HCT116 (cell line): ENCODE data around the gene GMDS. TPM values are rescaled to one million over a fixed set of nuclear protein-coding genes. Genes with fewer than 3 reads are reported as not detected.

Source experiments
- ATAC-seq: fragments of 200-7000 bp; cut with Tn5 transposase; 2 replicates; pipeline ENCODE4 v1.9.1; 2020; ENCODE audit warnings: mild to moderate bottlenecking, moderate library complexity
- BruUV-seq: library from RNA; stranded (reverse); fragments of 400-500 nt; replicated peaks from 2 replicates; lab custom pipeline; 2021; lab: Mats Ljungman, UMichigan
- CTCF ChIA-PET: fragments of 300-600 bp; sonication (Branson Sonifier 250); formaldehyde crosslinking; loops from one replicate; lab custom pipeline; 2021; ENCODE audit warnings: antibody characterized with exemption; lab: Charles Lee
- POLR2A ChIA-PET: fragments of 300-600, 350-600 bp; sonication (Branson Sonifier 250); formaldehyde crosslinking; loops from one replicate; lab custom pipeline; 2021; ENCODE audit warnings: antibody characterized with exemption; lab: Charles Lee
- RAD21 ChIA-PET, 2 experiments: fragments of 300-600 bp; sonication (Branson Sonifier 250); formaldehyde crosslinking; loops; one replicate each; lab custom pipeline; 2023; ENCODE audit warnings: low total read pairs in 2 of 2; ENCODE audit not compliant: uncharacterized antibody in 2 of 2, unreplicated experiment in 2 of 2, low non-redundant PET in 1 of 2; lab: Charles Lee
- DNase-seq: peaks from one replicate; pipeline ENCODE4 v3.0.0-alpha.2; 2010; ENCODE audit warnings: low read depth, low spot score
- H2AFZ ChIP-seq: fragments of 200-600 bp; shearing (Covaris generic), sonication (generic); 2 replicates; pipeline ENCODE4 v1.6.1; 2017; ENCODE audit warnings: low read depth, mixed run types, mixed read lengths, antibody characterized with exemption, low read length; ENCODE audit not compliant: poor library complexity, severe bottlenecking
- H3K27ac ChIP-seq: 2 replicates; pipeline ENCODE4 v1.5.1; 2012; ENCODE audit warnings: low read depth, low read length
- H3K27me3 ChIP-seq: fragments of 200-600 bp; sonication (generic); 2 replicates; pipeline ENCODE4 v1.6.1; 2016; ENCODE audit warnings: mixed run types, low read length, mixed read lengths; ENCODE audit not compliant: insufficient read depth
- H3K36me3 ChIP-seq, 2 experiments: fragments of 200-500 bp in 1 of 2; fragments of 200-600 bp in 1 of 2; sonication (Bioruptor generic) in 1 of 2; sonication (generic) in 1 of 2; 2 replicates each; pipeline versions ENCODE4 v1.5.1 to v1.6.1; 2014 to 2016; ENCODE audit warnings: low read length in 2 of 2, inconsistent platforms in 1 of 2, mixed read lengths in 1 of 2, mixed run types in 1 of 2; ENCODE audit not compliant: insufficient read depth in 2 of 2, control insufficient read depth in 1 of 2
- H3K4me1 ChIP-seq, 2 experiments: fragments of 200-600 bp in 1 of 2; sonication (generic) in 1 of 2; 2 replicates each; pipeline versions ENCODE4 v1.5.1 to v1.6.1; 2012 to 2017; ENCODE audit warnings: low read length in 2 of 2, inconsistent platforms in 1 of 2, mild to moderate bottlenecking in 1 of 2, mixed read lengths in 1 of 2, mixed run types in 1 of 2, moderate library complexity in 1 of 2; ENCODE audit not compliant: insufficient read depth in 2 of 2, control insufficient read depth in 1 of 2
- H3K4me2 ChIP-seq: fragments of 200-600 bp; sonication (generic); 2 replicates; pipeline ENCODE4 v1.6.1; 2017; ENCODE audit warnings: mixed run types, low read length, mixed read lengths
- H3K4me3 ChIP-seq, 2 experiments: fragments of 200-600 bp in 1 of 2; sonication (generic) in 1 of 2; replicated peaks in 1 of 2; 2 replicates each; pipeline ENCODE4 v1.5.1; 2011 to 2016; ENCODE audit warnings: low read length in 2 of 2, control low read depth in 1 of 2, low read depth in 1 of 2, mild to moderate bottlenecking in 1 of 2, mixed read lengths in 1 of 2, mixed run types in 1 of 2
- H3K79me2 ChIP-seq: fragments of 200-600 bp; sonication (generic); 2 replicates; pipeline ENCODE4 v1.6.1; 2017; ENCODE audit warnings: mild to moderate bottlenecking, mixed run types, low read length, moderate library complexity, mixed read lengths; ENCODE audit not compliant: insufficient read depth
- H3K9ac ChIP-seq: fragments of 200-600 bp; sonication (generic); 2 replicates; pipeline ENCODE4 v1.6.1; 2016; ENCODE audit warnings: low read length, mixed read lengths
- H3K9me2 ChIP-seq: fragments of 200-600 bp; sonication (generic), shearing (Covaris generic); 2 replicates; pipeline ENCODE4 v1.6.1; 2017; ENCODE audit warnings: mixed run types, mild to moderate bottlenecking, moderate library complexity; ENCODE audit not compliant: insufficient read depth
- H3K9me3 ChIP-seq, 2 experiments: fragments of 200-500 bp in 1 of 2; fragments of 200-600 bp in 1 of 2; sonication (Bioruptor generic) in 1 of 2; sonication (generic) in 1 of 2; 2 replicates each; pipeline ENCODE4 v1.6.1; 2014 to 2017; ENCODE audit warnings: low read length in 2 of 2, mixed read lengths in 2 of 2, inconsistent platforms in 1 of 2, low read depth in 1 of 2, mild to moderate bottlenecking in 1 of 2, mixed run types in 1 of 2, moderate library complexity in 1 of 2; ENCODE audit not compliant: control insufficient read depth in 1 of 2, insufficient read depth in 1 of 2
- H4K20me1 ChIP-seq: fragments of 200-600 bp; sonication (generic), shearing (Covaris generic); 2 replicates; pipeline ENCODE4 v1.6.1; 2017; ENCODE audit warnings: mixed run types, mild to moderate bottlenecking, moderate library complexity; ENCODE audit not compliant: insufficient read depth
- CBX3 ChIP-seq: IDR thresholded peaks from 2 replicates; pipeline ENCODE4 v1.6.1; 2012; ENCODE audit warnings: low read depth
- CEBPB ChIP-seq: IDR thresholded peaks from 2 replicates; pipeline ENCODE4 v1.6.1; 2012; ENCODE audit warnings: low read depth
- EGR1 ChIP-seq: IDR thresholded peaks from 2 replicates; pipeline ENCODE4 v1.6.1; 2012; ENCODE audit warnings: low read depth
- ELF1 ChIP-seq: IDR thresholded peaks from 2 replicates; pipeline ENCODE4 v1.6.1; 2012; ENCODE audit warnings: low read depth, borderline replicate concordance
- EZH2 ChIP-seq: fragments of 200-600 bp; sonication (generic); IDR thresholded peaks from 2 replicates; pipeline ENCODE4 v1.6.1; 2017; ENCODE audit warnings: antibody characterized with exemption, mixed run types
- EZH2phosphoT487 ChIP-seq: fragments of 200-600 bp; IDR thresholded peaks from 2 replicates; pipeline ENCODE4 v1.6.1; 2018; ENCODE audit warnings: antibody characterized with exemption, borderline replicate concordance
- FOSL1 ChIP-seq: IDR thresholded peaks from 2 replicates; pipeline ENCODE4 v1.6.1; 2012; ENCODE audit warnings: low read depth
- POLR2A ChIP-seq: IDR thresholded peaks from 2 replicates; pipeline ENCODE4 v1.7.0; 2011; ENCODE audit warnings: borderline replicate concordance; ENCODE audit not compliant: insufficient read depth, insufficient read length; ENCODE audit errors: extremely low read depth
- POLR2AphosphoS5 ChIP-seq: IDR thresholded peaks from 2 replicates; pipeline ENCODE4 v1.6.1; 2011; ENCODE audit warnings: mild to moderate bottlenecking, low read depth, low read length, moderate library complexity
- RAD21 ChIP-seq: IDR thresholded peaks from 2 replicates; pipeline ENCODE4 v1.6.1; 2012; ENCODE audit warnings: low read depth, mild to moderate bottlenecking
- SP1 ChIP-seq: IDR thresholded peaks from 2 replicates; pipeline ENCODE4 v1.6.1; 2012; ENCODE audit warnings: low read depth
- YY1 ChIP-seq: IDR thresholded peaks from 2 replicates; pipeline ENCODE4 v1.6.1; 2011; ENCODE audit warnings: low read length, low read depth, moderate library complexity, mild to moderate bottlenecking; ENCODE audit not compliant: insufficient replicate concordance; ENCODE audit errors: extremely low read depth
- ZNF274 ChIP-seq: fragments of 200-500 bp; sonication (Bioruptor generic); IDR thresholded peaks from 2 replicates; pipeline ENCODE4 v1.6.1; 2014; ENCODE audit warnings: mild to moderate bottlenecking, low read depth, low read length, inconsistent platforms
- intact Hi-C: fragments of 100-400 bp; cut with micrococcal nuclease; formaldehyde crosslinking; loops from 2 replicates; pipeline ENCODE4 v1.10.0; 2022
- total RNA-seq: library from RNA; stranded (reverse); gene quantifications from one replicate; pipeline ENCODE4 v1.2.1, GENCODE V29; 2021; ENCODE audit not compliant: unreplicated experiment
- TF ChIP-seq, protein P1 (sequence below): IDR thresholded peaks from 2 replicates; pipeline ENCODE4 v1.6.1; 2011; ENCODE audit warnings: mild to moderate bottlenecking, low read length, moderate library complexity; ENCODE audit not compliant: insufficient replicate concordance; ENCODE audit errors: extremely low read depth
- TF ChIP-seq, protein P2 (sequence below): IDR thresholded peaks from 2 replicates; pipeline ENCODE4 v1.6.1; 2012
- TF ChIP-seq, protein P3 (sequence below): IDR thresholded peaks from 2 replicates; pipeline ENCODE4 v1.6.1; 2012; ENCODE audit warnings: low read depth

The GMDS gene
- total RNA-seq, 1 experiment from 2014 or later: 34.4 TPM

DNA sequence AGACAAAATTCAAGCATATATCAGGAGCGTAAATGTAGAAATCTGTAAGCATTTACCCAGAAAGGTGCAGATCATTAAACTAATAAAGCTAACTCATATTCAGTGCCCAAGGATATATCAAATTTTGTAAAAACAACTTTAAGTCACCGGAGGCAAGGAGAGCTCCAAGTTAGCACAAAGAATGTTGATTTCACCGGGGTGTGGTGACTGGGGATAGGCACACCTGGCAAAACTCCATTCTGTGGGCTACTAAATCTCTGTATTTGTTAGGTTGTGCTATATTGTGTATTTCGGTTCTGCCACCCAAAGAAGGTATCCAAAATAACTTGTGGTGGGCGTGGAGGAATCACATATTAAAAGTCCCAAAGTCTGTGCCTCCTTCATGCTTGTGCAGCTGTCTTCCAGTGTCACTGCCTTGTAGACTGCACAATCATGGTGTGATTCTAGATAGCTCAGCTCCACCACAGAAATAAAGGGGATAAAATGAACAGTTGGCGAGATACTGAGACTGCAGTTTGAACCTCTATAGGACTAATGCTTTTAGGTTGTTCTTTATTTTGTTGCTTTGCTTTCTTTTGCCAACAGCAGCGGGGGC lies 111.6 kb downstream of the GMDS start:
- Histone ChIP-seq H3K4me1 (peaks cover 23 to 24% of the 10 kb centered on the region in 2 experiments), H3K9ac (no peak overlapping the region), H3K4me2 (no peak overlapping the region), H3K27ac (no peak overlapping the region), H3K27me3 (no peaks in the 10 kb centered on the region), H3K36me3 (no peaks in the 10 kb centered on the region), H3K9me2 (no peaks in the 10 kb centered on the region), H3K9me3 (no peaks in the 10 kb centered on the region), H2AFZ (no peak overlapping the region), H3K4me3 (no peak overlapping the region), H3K79me2 (no peaks in the 10 kb centered on the region), H4K20me1 (no peaks in the 10 kb centered on the region)
- no peak for TF ChIP-seq YY1
- TF ChIP-seq, protein P1, sequence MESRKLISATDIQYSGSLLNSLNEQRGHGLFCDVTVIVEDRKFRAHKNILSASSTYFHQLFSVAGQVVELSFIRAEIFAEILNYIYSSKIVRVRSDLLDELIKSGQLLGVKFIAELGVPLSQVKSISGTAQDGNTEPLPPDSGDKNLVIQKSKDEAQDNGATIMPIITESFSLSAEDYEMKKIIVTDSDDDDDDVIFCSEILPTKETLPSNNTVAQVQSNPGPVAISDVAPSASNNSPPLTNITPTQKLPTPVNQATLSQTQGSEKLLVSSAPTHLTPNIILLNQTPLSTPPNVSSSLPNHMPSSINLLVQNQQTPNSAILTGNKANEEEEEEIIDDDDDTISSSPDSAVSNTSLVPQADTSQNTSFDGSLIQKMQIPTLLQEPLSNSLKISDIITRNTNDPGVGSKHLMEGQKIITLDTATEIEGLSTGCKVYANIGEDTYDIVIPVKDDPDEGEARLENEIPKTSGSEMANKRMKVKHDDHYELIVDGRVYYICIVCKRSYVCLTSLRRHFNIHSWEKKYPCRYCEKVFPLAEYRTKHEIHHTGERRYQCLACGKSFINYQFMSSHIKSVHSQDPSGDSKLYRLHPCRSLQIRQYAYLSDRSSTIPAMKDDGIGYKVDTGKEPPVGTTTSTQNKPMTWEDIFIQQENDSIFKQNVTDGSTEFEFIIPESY: no peak
- TF ChIP-seq, protein P2, sequence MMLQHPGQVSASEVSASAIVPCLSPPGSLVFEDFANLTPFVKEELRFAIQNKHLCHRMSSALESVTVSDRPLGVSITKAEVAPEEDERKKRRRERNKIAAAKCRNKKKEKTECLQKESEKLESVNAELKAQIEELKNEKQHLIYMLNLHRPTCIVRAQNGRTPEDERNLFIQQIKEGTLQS: no peak
- no peak for TF ChIP-seq POLR2A
- TF ChIP-seq EZH2: no peak
- no peak for TF ChIP-seq ZNF274
- TF ChIP-seq FOSL1: no peak
- TF ChIP-seq EGR1: no peak
- TF ChIP-seq CEBPB: no peak
- TF ChIP-seq RAD21: no peak
- no peak for TF ChIP-seq POLR2AphosphoS5
- TF ChIP-seq, protein P3, sequence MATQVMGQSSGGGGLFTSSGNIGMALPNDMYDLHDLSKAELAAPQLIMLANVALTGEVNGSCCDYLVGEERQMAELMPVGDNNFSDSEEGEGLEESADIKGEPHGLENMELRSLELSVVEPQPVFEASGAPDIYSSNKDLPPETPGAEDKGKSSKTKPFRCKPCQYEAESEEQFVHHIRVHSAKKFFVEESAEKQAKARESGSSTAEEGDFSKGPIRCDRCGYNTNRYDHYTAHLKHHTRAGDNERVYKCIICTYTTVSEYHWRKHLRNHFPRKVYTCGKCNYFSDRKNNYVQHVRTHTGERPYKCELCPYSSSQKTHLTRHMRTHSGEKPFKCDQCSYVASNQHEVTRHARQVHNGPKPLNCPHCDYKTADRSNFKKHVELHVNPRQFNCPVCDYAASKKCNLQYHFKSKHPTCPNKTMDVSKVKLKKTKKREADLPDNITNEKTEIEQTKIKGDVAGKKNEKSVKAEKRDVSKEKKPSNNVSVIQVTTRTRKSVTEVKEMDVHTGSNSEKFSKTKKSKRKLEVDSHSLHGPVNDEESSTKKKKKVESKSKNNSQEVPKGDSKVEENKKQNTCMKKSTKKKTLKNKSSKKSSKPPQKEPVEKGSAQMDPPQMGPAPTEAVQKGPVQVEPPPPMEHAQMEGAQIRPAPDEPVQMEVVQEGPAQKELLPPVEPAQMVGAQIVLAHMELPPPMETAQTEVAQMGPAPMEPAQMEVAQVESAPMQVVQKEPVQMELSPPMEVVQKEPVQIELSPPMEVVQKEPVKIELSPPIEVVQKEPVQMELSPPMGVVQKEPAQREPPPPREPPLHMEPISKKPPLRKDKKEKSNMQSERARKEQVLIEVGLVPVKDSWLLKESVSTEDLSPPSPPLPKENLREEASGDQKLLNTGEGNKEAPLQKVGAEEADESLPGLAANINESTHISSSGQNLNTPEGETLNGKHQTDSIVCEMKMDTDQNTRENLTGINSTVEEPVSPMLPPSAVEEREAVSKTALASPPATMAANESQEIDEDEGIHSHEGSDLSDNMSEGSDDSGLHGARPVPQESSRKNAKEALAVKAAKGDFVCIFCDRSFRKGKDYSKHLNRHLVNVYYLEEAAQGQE: no peak
- no peak for TF ChIP-seq CBX3
- no peak for TF ChIP-seq ELF1
- TF ChIP-seq SP1: no peak
- no peak for TF ChIP-seq EZH2phosphoT487
- BruUV-seq: no TSS peak
- ChIA-PET RAD21 (no interaction called here), CTCF (no interaction called here), POLR2A (no interaction called here)
- intact Hi-C loops: no loop called here
- no peak for DNase-seq
- no peak for ATAC-seq
